Body of pancreas (tissue), 4 donors: Measurements from ENCODE around the gene UBA5.

Experiments used
- CTCF ChIP-seq, 7 experiments: fragments of 450-650 bp in 4 of 7; fragments of 200-600 bp in 3 of 7; sonication (generic) in 3 of 7; IDR thresholded peaks; one replicate each; pipeline ENCODE4 v1.5.1; 2016 to 2019; ENCODE audit warnings: antibody characterized with exemption in 7 of 7
- POLR2A ChIP-seq, 3 donors: fragments of 450-650 bp; IDR thresholded peaks; one replicate each; pipeline ENCODE4 v1.6.1; 2016; ENCODE audit warnings: antibody characterized with exemption in 3 of 3, mild to moderate bottlenecking in 2 of 3

DNA sequence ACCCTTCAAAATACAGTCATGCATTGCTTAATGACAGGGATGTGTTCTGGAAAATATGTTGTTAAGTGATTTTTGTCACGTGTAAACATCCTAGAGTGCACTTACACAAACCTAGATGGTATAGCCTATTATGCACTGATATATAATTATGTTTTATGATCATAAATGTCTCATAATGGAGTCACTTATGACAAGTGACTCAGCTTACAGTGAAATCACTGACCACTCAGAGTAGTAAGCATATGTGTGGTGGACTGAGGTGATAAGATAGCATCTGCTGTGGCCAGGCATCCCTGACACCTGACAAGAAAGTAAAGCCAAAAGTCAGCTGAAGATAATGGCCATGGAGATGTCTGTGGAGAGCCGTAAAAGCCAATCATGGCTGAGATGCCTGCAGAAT lies 5.9 kb upstream of the UBA5 start:
- no peak for TF ChIP-seq CTCF (IDR thresholded peaks at IDR 0.05)
- no peak for TF ChIP-seq POLR2A (IDR thresholded peaks at IDR 0.05)
